Measurements from ENCODE around the gene CTAG2.
"Not testable (repeated sequence)": the region's sequence is repeated elsewhere in the genome, so short reads cannot be mapped to it uniquely, and the experiment has no call there.

Gene CTAG2

DNA sequence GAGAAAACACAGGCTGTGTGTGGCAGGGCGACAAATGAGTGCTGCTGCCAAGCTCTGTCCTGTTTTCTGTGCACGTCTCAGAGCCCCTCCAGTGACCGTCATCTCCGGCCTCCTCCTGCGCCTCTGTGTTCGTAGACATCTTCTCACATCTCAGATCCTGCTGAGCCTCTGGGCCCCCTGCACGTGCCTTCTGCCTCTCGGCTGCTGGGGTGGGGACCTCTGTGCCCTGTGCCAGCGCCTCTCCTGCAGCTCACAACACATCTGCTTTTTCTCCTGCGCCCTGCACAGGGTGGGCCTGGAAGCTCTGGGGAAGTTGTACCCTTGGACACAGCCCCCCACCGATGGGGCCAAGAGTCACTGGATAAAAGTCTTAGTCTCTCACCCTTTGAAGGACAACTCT lies 2.4 kb upstream of the CTAG2 start:
- H3K27ac Mint-ChIP-seq: no peak overlapping the region
- no peak for ATAC-seq (replicated peaks)
- H3K27me3 Mint-ChIP-seq: peaks cover 0 to 4% of the 10 kb centered on the region in 2 donors
- no peaks in the 10 kb centered on the region for H3K9me3 Mint-ChIP-seq
- H3K4me3 Mint-ChIP-seq: no peak overlapping the region
- no peak for DNase-seq
- peaks cover 1 to 5% of the 10 kb centered on the region in 2 donors for H3K4me1 Mint-ChIP-seq
- H3K36me3 Mint-ChIP-seq: no peaks in the 10 kb centered on the region

DNA sequence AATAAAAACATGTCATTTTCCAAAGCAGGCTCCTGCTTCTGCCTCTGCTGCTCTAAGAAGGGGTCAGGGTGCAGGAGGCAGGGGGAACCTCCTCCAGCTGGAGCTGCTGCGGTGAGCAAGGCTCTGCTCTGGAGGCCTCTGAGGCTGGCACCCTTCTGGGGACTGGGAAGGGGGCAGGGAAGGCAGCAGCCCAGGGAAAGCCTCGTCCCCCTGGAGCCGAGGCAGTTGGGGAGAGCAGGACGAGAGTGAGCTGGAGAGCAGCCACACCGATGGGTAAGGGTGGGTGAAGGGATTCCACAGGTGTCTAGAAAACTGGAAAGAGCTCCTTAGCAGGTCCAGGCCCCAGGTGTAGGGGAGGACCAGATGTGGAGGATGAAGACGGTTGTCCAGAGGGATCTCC lies 2.0 kb upstream of the CTAG2 start:
- H3K9me3 Mint-ChIP-seq: no peaks in the 10 kb centered on the region
- DNase-seq (no peak), ATAC-seq (replicated peaks) (no peak)
- H3K4me1 Mint-ChIP-seq: peaks cover 0 to 5% of the 10 kb centered on the region in 2 donors
- H3K27me3 Mint-ChIP-seq: peaks cover 0 to 5% of the 10 kb centered on the region in 2 donors
- H3K36me3 Mint-ChIP-seq: no peaks in the 10 kb centered on the region
- no peak overlapping the region for H3K4me3 Mint-ChIP-seq
- no peak overlapping the region for H3K27ac Mint-ChIP-seq

GRCh38 chrX:154654925-154655324 lies 1.5 kb upstream of the CTAG2 start:
- DNase-seq (no peak), ATAC-seq (replicated peaks) (no peak)
- no peaks in the 10 kb centered on the region for H3K36me3 Mint-ChIP-seq
- H3K27me3 Mint-ChIP-seq: peaks cover 0 to 5% of the 10 kb centered on the region in 2 donors
- no peak overlapping the region for H3K4me3 Mint-ChIP-seq
- no peaks in the 10 kb centered on the region for H3K9me3 Mint-ChIP-seq
- peaks cover 0 to 5% of the 10 kb centered on the region in 2 donors for H3K4me1 Mint-ChIP-seq
- no peak overlapping the region for H3K27ac Mint-ChIP-seq

DNA sequence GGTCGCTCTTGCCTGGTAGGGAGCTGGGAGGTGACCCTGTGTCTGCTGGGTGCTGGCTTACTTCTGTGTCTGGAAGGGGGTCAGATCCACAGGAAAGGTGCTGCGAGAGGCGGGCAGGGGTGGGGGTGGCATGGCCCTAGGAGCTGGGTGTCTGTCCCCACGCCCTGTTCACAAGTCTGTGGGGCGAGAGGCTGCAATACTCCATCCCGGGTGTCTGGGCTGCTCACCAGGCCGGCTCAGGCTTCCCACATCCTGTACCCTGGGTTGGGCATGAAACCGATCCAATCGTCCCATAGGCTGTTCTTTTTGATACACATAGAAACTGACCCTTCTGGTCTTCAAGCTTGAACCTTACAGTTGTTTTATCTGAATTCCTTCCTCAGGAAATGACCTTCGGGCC lies 993 bp upstream of the CTAG2 start:
- Mint-ChIP-seq H3K4me1 (peaks cover 0 to 5% of the 10 kb centered on the region in 2 donors), H3K27me3 (peaks cover 0 to 5% of the 10 kb centered on the region in 2 donors), H3K9me3 (no peaks in the 10 kb centered on the region), H3K4me3 (no peak overlapping the region), H3K27ac (no peak overlapping the region), H3K36me3 (no peaks in the 10 kb centered on the region)
- DNase-seq (no peak), ATAC-seq (replicated peaks) (no peak)

GRCh38 chrX:154653048-154653401 lies 354 bp downstream of the CTAG2 start:
- Mint-ChIP-seq H3K9me3 (no peaks in the 10 kb centered on the region), H3K27ac (no peak overlapping the region), H3K36me3 (no peaks in the 10 kb centered on the region), H3K4me3 (no peak overlapping the region), H3K4me1 (peaks cover 0 to 5% of the 10 kb centered on the region in 2 donors), H3K27me3 (peaks cover 0 to 5% of the 10 kb centered on the region in 2 donors)
- ATAC-seq (replicated peaks): no peak
- no peak for DNase-seq

DNA sequence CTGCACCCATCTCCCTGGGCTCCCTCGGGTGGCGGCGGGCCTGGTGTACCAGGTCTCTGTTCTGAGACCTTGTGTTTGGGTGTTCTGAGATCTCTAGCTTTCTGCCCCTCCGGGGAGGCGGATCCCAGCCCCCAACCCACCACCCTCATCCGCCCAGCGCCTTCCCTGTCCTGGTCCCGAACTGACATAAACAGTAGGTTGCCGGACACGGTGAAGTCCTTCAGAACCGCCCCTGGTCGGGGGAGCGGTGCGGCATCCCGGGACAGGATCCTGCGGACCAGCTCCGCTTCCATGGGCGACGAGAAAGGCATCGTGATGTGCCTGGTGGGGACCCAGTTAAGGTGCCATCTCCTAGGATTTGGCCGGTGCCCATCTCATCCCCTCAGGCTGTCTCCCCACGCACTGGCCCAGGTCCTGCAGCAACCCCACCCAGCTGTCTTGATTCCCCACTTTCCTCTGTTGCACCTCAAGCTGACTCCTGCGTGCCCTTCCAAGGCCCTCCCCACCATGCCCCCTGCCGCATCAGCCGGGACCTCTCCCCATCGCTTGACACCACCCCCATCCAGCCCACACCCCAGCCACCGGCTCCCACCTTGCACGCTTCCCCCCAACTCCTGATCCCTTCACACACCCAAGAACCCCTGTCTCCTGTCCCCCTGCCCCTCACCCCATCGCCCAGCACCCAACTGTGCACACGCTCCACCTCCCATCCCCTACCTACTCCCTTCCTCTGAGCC lies 900 bp downstream of the CTAG2 start:
- ATAC-seq (replicated peaks) (no peak), DNase-seq (no peak)
- H3K9me3 Mint-ChIP-seq: no peaks in the 10 kb centered on the region
- peaks cover 0 to 5% of the 10 kb centered on the region in 2 donors for H3K4me1 Mint-ChIP-seq
- H3K27me3 Mint-ChIP-seq: peaks cover 0 to 5% of the 10 kb centered on the region in 2 donors
- no peaks in the 10 kb centered on the region for H3K36me3 Mint-ChIP-seq
- no peak overlapping the region for H3K4me3 Mint-ChIP-seq
- H3K27ac Mint-ChIP-seq: no peak overlapping the region

DNA sequence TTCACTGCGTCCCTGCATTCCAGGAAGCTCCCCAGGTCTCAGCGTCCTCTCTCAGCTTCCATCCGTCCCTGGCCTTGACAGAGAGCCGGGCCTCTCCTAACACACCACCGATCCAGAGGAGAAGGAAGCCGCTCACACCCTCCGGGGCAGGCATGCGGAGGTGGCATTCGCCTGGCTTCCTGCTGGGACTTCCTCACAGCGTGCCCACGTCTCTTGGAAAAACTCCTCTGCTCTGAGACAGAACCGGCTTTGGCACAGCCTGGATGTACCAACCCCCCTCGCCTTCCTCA lies 3.2 kb downstream of the CTAG2 start:
- Mint-ChIP-seq H3K27ac (no peak overlapping the region), H3K4me3 (no peak overlapping the region)

DNA sequence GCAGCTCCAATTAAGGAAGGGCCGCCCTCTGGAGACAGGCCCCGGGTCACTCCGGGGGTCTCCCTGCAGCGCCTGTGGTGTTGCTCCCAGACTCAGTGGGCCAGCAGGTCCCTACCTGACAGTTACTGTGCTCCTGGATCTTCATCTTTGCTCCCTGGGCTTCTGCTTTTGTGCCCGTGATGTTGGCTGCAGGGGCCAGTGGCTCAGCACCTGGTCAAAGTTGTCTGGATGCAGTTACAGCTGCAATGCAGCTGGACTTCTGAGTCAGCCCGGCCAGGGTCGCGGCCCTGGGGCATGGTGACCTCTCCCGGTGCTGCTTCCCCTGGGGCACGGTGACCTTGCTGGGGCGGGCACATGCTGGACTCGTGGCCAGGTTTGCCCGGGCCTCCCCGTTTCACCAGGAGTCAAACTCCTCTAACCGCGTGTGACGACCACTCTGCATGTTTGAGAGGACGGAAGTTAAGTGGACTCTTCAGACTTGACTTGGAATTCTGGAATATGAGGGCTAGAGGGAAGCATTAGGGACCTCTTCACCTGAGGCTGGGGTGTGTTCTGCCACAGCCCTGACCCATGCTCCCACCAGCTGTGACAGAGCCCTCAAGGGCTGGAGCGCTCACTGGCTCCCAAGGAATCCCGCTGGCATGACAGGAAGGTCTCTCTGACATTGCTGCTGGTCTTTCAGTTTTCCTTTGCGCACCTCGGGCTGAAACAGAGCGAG lies 3.7 kb downstream of the CTAG2 start:
- H3K9me3 Mint-ChIP-seq: no peaks in the 10 kb centered on the region
- DNase-seq (no peak), ATAC-seq (replicated peaks) (no peak)
- H3K36me3 Mint-ChIP-seq: no peaks in the 10 kb centered on the region
- H3K4me3 Mint-ChIP-seq: no peak overlapping the region
- H3K4me1 Mint-ChIP-seq: peaks cover 0 to under 1% of the 10 kb centered on the region in 2 donors
- H3K27ac Mint-ChIP-seq: no peak overlapping the region
- H3K27me3 Mint-ChIP-seq: peaks cover 0 to 5% of the 10 kb centered on the region in 2 donors

More for the DNA sequence above, 3.2 kb downstream of the CTAG2 start:
- DNase-seq (no peak), ATAC-seq (replicated peaks) (no peak)
- peaks cover 0 to 5% of the 10 kb centered on the region in 2 donors for H3K27me3 Mint-ChIP-seq
- peaks cover 0 to 5% of the 10 kb centered on the region in 2 donors for H3K4me1 Mint-ChIP-seq
- H3K9me3 Mint-ChIP-seq: no peaks in the 10 kb centered on the region
- no peaks in the 10 kb centered on the region for H3K36me3 Mint-ChIP-seq

- H3K36me3 Mint-ChIP-seq: no peaks in the 10 kb centered on the region
- H3K4me1 Mint-ChIP-seq: no peaks in the 10 kb centered on the region
Observed at GRCh38 chrX:154648931-154649330, 4.4 kb downstream of the CTAG2 start.

DNA sequence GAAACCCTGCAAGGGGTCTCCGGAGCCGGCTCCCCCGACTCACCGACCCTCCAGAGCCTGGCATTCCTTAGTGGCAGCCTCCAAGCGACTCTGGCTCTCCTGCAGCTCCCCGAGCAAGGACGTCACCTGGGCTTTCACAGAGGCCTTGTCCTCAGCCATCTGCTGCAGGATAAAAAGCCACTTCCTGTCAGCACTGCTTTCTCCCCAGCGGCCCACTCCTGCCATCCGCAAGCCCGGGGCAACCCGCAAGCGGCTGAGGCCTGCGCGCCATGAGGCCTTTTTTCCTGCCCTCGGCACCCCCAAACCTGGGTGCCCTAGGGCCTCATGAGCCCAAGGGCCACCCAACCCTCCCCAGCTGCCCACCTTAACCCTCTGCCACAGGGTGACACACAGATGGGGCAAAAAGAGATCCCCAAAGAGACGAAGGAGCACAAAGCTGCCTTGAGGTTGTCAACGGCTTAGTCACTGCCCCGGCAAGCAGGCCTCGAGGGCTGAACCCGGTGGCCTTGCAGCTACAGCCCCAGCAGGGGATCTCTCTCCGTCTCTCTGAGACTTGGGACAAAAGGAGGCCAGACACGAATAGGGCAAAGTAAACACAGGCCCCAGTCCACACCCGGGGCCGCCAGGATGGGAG lies 7.5 kb downstream of the CTAG2 start:
- not testable (repeated sequence) for H3K36me3 Mint-ChIP-seq; H3K27me3 Mint-ChIP-seq; DNase-seq; H3K9me3 Mint-ChIP-seq; H3K4me3 Mint-ChIP-seq; ATAC-seq (replicated peaks); H3K4me1 Mint-ChIP-seq; H3K27ac Mint-ChIP-seq

More at GRCh38 chrX:154648931-154649330, 4.4 kb downstream of the CTAG2 start:
- peaks cover 0 to 5% of the 10 kb centered on the region in 2 donors for H3K27me3 Mint-ChIP-seq
- DNase-seq (no peak), ATAC-seq (replicated peaks) (no peak)
- no peaks in the 10 kb centered on the region for H3K9me3 Mint-ChIP-seq
- no peak overlapping the region for H3K27ac Mint-ChIP-seq
- no peak overlapping the region for H3K4me3 Mint-ChIP-seq

GRCh38 chrX:154643708-154644107 lies 9.7 kb downstream of the CTAG2 start:
- ATAC-seq (replicated peaks); H3K4me3 Mint-ChIP-seq; H3K4me1 Mint-ChIP-seq; H3K27ac Mint-ChIP-seq; H3K9me3 Mint-ChIP-seq; H3K27me3 Mint-ChIP-seq; DNase-seq; H3K36me3 Mint-ChIP-seq: not testable (repeated sequence)

- H3K4me1 Mint-ChIP-seq; H3K27ac Mint-ChIP-seq; H3K4me3 Mint-ChIP-seq; ATAC-seq (replicated peaks); H3K36me3 Mint-ChIP-seq; H3K9me3 Mint-ChIP-seq; H3K27me3 Mint-ChIP-seq; DNase-seq: not testable (repeated sequence)
Observed at GRCh38 chrX:154641740-154642139, 11.6 kb downstream of the CTAG2 start.

GRCh38 chrX:154633661-154634060 lies 19.7 kb downstream of the CTAG2 start:
- not testable (repeated sequence) for H3K27ac Mint-ChIP-seq; H3K27me3 Mint-ChIP-seq; H3K36me3 Mint-ChIP-seq; DNase-seq; H3K4me1 Mint-ChIP-seq; H3K9me3 Mint-ChIP-seq; ATAC-seq (replicated peaks); H3K4me3 Mint-ChIP-seq

GRCh38 chrX:154630949-154631348 lies 22.4 kb downstream of the CTAG2 start:
- not testable (repeated sequence) for DNase-seq; H3K4me1 Mint-ChIP-seq; H3K27ac Mint-ChIP-seq; H3K9me3 Mint-ChIP-seq; H3K4me3 Mint-ChIP-seq; H3K27me3 Mint-ChIP-seq; H3K36me3 Mint-ChIP-seq; ATAC-seq (replicated peaks)

- H3K27ac Mint-ChIP-seq, H3K27me3 Mint-ChIP-seq, H3K36me3 Mint-ChIP-seq, DNase-seq, H3K9me3 Mint-ChIP-seq, H3K4me1 Mint-ChIP-seq, H3K4me3 Mint-ChIP-seq: not testable (repeated sequence)
- ATAC-seq (replicated peaks): peak; percentile 59 to 71
Observed at GRCh38 chrX:154628960-154629359, 24.4 kb downstream of the CTAG2 start.
